Stimulated activated CD4-positive, alpha-beta T cell treated with anti-CD3 and anti-CD28 coated beads, Interleukin-15, amount 100 ng/mL, for 1 hour (primary cell): ENCODE results near the gene CYSTM1.
A peak's percentile ranks its signal among the peaks of the same experiment; 100 is the strongest.

Experiments
- DNase-seq, 2 donors: peaks; one replicate each; pipeline ENCODE4 v3.0.0-alpha.2; 2020; ENCODE audit warnings: low read depth in 1 of 2, low spot score in 1 of 2

Gene CYSTM1

GRCh38 chr5:140232731-140233130 is 57.7 kb downstream of the CYSTM1 start:
- no peak for DNase-seq

GRCh38 chr5:140234377-140234989 is 59.5 kb downstream of the CYSTM1 start:
- DNase-seq: no peak

- no peak for DNase-seq
Observed at GRCh38 chr5:140235791-140236551, 61.0 kb downstream of the CYSTM1 start.

- no peak for DNase-seq
Observed at GRCh38 chr5:140236891-140237598, 62.1 kb downstream of the CYSTM1 start.

- DNase-seq: no peak
Observed at GRCh38 chr5:140238756-140239155, 63.8 kb downstream of the CYSTM1 start.

DNA sequence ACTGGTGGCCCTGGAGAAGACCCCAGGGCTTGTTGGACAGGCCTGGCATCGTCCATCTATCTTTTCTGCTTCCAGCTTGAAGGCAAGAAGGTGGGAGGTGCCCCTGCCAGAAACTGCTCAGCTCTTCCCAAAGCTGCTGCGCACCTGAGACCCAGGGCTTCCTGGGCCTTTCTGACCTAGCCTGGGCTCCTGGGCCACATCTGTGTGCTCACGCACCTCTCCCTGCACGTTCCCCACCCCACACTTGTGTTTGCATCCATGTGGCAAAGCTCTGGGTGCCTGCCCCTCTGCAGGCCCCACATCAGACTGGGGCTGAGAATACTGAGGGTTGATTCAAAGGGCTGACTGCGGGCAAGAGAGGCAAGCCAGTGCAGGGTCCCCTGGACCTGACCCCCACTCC is 64.5 kb downstream of the CYSTM1 start:
- no peak for DNase-seq

DNA sequence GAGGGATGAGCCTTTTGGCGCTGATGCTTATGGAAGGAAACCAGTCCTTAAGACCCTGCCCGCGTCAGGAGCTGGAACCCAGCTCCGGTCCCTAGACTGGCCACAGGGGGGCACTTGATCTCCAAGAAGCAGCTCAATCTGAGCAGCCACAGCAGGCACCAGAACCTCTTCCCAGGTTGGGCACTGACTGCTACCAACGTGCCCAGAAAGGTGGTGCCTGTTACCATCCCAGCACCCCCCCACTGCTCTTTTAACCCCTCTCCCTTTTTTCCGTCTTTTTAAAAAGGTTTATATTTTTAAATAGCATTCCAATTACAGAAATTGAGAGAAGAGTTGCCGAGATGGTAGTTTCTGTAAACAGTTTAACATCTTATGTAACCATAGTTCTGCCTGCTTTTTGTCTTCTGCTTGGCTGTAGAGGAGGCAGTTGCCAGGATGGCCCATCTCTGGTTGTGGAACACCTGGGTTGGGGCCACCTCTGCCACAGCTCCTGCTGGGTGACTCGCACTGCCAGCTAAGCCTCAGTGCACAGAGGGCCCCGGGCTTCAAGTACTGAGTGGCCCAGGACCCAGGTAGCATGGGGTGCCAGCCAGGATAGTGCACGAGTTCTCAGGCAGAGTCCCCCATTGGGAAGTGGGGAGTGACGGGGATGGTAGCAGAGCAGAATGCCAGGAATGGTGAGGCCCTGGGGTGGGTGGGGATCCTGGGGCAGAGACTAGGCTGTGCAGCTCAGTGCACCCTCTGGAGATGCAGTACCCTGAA is 65.1 kb downstream of the CYSTM1 start:
- DNase-seq: peak; percentile 19 to 52

DNA sequence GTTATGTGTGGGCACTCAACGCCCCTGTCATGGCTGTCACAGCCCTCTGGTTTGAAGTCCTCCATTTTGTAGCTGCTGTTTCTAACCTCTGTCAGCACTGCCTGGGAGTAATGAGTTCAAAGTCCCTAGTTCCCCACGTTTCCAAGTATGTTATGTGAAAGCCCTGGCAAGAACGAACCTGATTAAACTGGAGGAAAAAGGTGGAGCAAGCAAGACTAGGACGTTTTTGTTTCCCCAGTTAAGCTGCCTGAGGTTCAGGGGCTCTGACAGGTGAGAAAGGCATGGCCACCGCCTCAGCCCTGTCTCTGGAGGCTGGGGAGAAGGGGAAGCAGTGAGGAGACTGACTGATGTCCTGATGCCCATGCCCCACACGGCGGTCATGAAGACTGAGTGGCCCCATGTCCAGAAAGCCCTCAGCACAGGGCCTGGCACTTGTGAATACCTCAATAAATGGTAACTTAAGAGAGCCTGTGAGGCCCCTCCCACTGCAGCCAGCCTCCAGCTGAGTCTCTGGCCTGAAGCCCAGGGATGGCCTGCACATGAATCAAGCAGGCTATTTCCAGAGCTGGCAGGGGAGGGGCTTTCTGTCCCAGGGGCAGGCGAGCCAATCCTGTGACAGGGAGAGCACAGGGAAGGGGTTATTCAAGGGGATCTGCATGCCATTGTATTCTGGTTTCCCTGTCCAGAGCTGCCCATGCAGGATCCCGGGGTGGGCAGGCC is 66.2 kb downstream of the CYSTM1 start:
- no peak for DNase-seq

DNA sequence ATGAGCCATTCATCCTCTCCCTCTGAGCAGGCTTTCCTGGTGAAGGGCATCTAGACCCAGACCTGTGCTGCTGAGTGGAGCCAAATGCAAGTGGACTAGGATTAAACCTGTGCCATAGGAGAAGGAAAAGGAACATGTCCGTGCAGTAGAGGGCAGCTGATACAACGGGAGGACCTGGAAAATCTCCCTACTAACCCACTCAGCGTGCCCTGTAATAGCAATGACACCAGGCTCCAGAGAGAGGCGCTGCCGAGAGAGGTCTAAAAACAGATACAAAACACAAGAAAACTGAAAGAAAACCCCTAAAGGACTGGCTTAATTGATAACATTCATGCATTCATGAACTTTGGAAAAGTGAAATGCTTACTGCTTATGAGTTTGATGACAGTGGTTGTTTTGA is 67.1 kb downstream of the CYSTM1 start:
- no peak for DNase-seq

DNA sequence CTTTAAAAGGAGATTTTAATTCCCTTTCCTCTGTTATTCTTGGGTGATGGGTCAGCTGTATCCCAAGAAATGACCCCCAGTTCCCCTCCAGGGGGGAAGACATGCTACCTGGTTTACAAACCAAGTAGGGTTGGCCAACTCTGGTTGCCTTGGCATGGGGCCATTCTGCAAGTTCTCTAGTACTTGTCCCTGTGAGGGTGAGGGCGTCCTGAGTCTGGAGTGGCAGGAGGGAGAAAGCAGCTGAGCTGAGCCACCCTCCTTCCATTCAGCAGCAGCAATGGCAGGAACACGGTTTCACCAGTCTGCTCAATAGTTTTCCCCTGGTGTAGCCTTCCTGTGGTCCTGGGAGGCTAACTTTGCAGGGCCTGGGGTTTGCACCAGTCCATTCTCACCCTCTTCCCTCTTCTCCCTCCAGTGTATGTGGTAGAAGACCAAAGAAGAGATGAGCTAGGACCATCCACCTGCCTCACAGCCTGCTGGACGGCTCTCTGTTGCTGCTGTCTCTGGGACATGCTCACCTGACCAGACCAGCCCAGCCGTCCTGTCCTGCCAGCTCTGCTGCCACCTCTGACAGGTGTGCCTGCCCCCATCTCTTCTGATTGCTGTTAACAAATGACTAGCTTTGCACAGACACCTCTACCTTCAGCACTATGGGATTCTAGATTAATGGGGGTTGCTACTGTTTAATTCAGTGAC is 68.0 kb downstream of the CYSTM1 start:
- DNase-seq: no peak

GRCh38 chr5:140243706-140244250 is 68.8 kb downstream of the CYSTM1 start:
- no peak for DNase-seq

GRCh38 chr5:140244525-140245025 is 69.6 kb downstream of the CYSTM1 start:
- peak; percentile 59 to 65 for DNase-seq

- no peak for DNase-seq
Observed at GRCh38 chr5:140245341-140245740, 70.4 kb downstream of the CYSTM1 start.

DNA sequence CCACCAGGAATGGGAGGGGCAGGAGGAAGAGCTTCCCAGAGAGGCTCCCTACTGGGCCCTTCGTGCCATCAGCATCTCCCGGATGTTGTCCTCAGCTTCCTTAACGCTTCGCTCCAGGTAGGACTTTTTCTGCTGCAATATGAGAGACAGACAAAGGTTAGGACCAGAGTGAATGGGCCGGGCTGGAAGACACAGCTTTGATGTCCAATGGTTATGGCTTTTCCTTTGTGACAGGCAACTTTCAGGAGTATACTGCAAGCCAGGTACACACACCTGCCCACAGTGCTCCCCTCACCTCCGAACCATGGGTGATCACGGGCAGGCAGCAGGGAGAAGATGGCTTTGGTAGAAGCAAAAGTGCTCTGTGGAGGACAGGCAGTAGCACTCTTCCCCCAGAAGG is 70.9 kb downstream of the CYSTM1 start:
- no peak for DNase-seq

DNA sequence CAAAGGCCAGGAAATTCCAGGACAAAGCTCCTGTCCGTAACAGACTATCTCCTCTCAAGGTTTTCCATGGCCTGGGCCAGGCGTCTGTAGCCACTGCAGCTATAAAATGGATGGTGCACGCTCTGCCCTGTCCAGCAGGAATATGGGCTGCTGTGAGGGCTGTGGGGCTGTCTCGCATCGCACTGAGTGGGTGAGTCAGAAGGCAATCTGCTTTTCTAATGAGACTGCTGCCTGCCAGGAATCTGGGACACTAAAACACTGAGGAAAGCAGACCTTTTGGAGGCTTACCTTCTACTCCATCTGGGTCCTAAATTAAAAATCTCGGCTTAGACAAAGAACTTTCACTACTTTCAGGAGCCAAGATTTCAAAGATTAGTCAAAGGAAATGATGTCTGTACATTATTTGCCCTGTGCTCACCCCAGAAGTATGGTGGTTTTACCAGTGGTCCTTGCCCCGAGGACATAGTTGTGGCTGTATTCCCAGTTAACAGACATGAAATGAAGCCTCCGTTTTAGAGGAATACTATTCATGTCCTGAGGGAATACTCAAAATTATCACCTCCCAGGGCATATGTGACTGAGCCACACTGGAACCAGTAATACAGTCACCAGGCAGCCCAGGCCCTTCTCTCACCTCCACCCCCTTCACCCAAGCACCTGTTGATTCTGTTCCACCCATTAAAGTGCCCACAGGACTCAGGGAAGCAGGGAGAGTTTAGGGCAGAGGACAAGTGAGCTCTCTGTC is 71.6 kb downstream of the CYSTM1 start:
- no peak for DNase-seq

DNA sequence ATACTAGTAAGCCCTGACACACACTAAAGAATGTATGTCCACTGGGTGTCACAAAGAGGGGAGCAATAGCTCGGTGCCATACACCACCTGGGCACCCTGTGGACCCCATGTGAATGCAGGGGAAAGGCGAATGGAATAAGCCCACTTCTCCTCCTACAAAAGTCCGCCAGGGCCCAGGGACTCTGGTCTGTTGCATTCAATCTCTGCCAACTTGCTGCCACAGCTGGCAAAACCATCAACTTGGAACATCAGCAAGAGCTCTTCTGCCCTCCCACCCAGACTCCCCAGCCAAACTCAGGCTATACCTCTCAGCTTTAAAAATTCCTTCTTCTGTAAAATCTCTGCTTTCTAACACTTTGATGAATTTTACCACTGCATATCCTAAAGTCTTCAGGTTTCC is 73.4 kb downstream of the CYSTM1 start:
- DNase-seq: no peak

DNA sequence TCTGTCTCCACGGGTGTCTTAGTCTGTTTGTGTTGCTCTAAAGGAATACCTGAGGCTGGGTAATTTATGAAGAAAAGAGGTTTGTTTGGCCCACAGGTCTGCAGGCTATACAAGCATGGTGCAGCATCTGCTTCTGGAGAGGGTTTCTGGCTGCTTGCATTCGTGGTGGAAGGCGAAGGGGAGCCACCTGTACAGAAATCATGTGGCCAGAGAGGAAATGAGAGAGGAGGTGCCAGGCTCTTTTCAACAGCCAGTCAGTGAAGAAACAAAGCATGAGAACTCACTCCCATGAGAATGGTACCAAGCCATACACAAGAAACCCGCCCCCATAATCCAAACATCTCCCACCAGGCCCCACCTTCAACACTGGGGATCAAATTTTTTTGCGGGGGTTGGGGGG is 74.5 kb downstream of the CYSTM1 start:
- DNase-seq: no peak

DNA sequence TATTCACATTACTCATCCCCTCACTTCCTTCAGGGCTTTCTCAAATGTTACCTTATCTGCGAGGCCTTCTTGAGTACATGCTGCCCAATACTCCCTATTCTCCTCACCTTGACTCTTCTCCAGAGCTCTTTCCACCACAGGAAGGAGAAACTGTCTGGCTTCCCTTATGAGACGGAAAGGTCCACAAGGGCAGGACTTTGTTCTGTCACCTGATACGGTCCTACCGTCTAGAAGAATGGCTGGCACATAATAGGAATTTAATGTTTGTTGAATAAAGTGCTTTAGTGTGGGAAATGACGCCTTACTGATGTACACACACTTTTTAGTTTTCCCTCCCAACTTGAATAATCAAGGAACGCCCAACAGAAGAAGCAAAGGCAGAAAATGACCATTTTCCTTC is 75.4 kb downstream of the CYSTM1 start:
- no peak for DNase-seq

DNA sequence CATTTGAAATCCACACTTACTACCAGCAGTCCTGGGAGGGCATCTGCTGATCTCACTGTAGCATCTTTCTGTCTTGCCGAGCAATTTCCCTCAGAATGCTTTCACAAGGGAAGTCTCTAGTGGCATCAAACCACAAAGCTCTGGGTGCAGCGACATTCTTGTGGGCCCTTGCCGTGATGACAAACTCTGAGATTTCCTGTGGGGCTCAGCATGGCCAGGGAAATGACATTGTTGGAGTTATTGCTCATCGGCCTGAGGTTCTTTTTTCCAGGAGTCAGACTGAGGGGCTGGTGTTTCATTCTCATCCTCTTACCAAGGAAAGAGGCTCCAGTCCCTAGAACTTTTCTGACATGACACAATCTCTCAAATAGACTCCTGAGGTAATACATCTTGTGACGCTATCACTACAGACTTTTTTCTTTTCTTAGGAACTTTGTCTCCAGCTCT is 76.6 kb downstream of the CYSTM1 start:
- peak; percentile 14 to 29 for DNase-seq
